ENCODE data around the gene PRR20G.
"Not testable (repeated sequence)": the region's sequence is repeated elsewhere in the genome, so short reads cannot be mapped to it uniquely, and the experiment has no call there.

PRR20G gene

DNA sequence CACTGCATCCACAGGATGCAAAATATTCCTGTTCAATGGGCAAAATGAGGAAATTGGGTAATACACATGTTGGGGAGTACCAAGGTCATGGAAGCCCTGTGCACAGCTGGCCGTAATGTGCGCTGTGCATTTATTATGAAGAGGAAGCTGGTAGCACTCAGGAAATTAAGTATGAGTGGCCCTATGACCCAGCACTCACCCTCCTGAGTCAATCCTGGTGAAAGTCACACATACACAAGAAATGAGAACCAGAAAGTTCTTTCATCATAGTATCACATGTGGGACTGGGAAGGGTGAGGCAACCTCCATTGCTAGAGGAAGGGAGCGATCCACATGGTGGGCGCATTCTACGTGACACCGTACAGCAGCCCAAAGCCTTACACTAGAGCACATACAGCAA lies 11.4 kb upstream of the PRR20G start:
- no peak for DNase-seq (ENCODE audit: low spot score)

DNA sequence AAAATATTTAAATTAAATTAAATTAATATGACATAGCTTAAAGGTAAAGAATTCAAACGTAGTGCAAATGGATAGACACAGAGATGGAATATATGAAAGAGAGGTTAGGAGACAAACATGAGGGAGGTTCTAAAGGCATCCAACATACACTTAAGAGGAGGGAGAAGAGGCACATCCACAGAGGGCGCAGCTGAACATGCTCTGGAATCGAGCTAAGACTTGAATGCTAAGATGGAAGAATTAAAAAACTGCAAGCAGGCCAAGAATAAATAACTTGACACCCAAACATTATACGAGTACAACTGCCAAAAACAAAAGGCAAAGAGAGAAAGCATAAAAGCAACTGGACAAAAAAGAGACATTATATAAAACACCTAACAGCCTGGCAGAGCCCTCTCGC lies 9.1 kb upstream of the PRR20G start:
- DNase-seq (ENCODE audit: low spot score), result no peak

GRCh38 chr3:127296166-127296565 lies 8.3 kb upstream of the PRR20G start:
- DNase-seq (ENCODE audit: low spot score), result no peak

DNA sequence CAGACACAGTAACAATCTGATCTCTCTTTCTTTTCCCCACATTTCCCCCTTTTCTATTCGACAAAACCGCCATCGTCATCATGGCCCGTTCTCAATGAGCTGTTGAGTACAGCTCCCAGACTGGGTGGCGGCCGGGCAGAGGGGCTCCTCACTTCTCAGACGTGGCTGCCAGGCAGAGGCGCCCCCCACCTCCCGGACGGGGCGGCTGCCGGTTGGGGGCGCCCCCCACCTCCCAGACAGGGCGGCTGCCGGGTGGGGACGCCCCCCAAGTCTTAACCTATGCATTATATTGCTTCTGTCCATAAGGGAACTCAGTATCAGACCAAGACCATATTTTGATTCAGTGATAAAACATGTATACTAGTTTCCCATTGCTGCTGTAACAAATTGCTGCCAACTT lies 5.8 kb upstream of the PRR20G start:
- DNase-seq (ENCODE audit: low spot score), result not testable (repeated sequence)

DNA sequence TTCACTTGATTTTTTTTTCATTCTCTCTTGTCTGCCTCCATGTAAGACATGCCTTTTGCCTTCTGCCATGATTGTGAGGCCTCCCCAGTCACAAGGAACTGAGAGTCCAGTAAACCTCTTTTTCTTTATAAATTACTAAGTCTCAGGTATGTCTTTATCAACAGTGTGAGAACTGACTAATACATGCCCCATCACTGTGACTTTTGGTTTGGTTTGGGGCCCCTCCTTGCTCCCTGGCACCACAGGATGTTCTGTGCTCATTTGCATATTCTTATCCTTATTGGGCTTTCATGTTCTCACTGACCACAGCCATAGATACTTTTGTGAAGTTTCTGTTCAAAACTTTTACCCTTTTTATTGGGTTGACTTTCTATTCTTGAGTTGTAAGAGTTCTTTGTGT lies 3.8 kb upstream of the PRR20G start:
- DNase-seq (ENCODE audit: low spot score), result no peak

- DNase-seq (ENCODE audit: low spot score), result no peak
These were observed 3.3 kb upstream of the PRR20G start for GRCh38 chr3:127291114-127291513.

DNA sequence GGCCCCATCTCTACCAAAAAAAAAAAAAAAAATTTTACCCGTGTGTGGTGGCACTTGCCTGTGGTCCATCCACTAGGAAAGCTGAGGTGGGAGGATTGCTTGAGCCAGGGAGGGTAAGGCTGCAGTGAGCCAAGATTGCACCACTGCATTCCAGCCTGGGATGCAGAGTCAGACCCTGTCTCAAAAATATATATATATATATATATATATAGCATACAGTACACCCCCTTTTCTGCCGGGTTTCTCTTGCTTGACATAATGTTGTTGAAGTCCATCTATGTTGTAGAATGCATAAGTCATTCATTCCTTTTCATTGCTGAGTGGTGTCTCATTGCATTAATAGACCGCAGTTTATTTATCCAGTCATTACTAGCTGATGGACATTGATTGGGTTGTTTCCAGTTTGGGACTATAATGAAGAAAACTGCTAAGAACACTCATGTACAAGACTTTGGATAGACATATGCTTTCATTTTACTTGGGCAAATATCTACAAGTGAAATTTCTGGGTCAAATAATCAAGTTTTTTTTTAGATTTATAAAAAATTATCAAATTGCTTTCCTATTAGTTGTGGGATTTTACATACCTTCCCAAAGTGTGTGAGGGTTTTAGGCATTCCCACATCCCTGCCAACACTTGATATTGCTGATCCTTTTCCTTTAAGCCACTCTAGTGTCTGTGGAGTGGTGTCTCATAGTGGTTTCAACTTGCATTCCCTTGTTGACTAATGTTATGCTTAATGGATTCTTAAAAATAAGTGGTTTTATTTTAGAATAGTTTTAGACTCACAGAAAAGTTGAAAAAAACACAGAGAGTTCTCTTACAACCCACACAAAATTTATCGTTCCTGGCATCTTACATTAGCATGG lies 2.1 kb upstream of the PRR20G start:
- no peak for DNase-seq (ENCODE audit: low spot score)

GRCh38 chr3:127288921-127289705 lies 1.3 kb upstream of the PRR20G start:
- no peak for DNase-seq (ENCODE audit: low spot score)

DNA sequence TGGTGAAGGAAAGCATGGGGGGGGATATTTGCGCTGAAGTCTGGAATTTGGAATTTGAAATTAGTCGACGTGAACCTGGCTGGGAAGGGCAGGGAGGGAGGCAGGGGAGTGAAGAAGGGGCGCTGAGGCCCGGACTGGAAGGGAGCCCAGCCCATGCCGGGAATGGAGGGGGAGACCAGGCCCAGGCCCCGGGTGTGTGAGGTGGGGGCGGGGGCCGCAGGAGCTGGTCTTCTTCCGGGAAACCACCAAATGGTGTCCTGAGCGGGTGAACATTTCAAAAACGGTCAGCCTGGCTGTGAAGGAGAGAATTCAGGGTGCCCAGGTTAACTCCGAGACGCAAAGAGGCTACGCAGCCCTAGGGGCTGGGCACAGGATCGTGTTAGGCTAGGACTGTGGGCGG lies 497 bp upstream of the PRR20G start:
- no peak for DNase-seq (ENCODE audit: low spot score)

GRCh38 chr3:127286571-127287140 lies 1.2 kb downstream of the PRR20G start:
- DNase-seq (ENCODE audit: low spot score), result no peak

- DNase-seq (ENCODE audit: low spot score), result no peak
These were observed 3.6 kb downstream of the PRR20G start for GRCh38 chr3:127284258-127284657.

GRCh38 chr3:127277561-127277960 lies 10.3 kb downstream of the PRR20G start:
- DNase-seq (ENCODE audit: low spot score), result no peak

DNA sequence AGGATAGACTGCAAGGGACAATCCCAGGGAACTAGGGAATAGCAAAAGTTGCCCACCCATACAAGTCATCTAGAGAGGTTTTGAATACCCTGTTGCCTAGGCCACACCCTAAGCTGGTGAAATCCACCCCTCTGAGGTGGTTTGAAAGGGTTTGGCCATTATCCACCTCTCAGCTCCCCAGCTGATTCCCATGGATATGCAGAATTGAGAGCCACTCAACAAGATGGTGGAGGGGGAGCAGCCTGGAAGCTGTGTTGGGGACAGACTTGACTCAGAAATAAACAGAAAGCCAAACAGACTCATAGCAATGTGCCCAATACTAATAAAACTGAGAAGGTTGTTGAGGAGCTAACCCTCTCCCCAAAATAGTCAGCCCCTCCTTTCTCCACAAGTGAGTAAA lies 10.9 kb downstream of the PRR20G start:
- no peak for DNase-seq (ENCODE audit: low spot score)

- no peak for DNase-seq (ENCODE audit: low spot score)
These were observed 11.4 kb downstream of the PRR20G start for GRCh38 chr3:127276396-127276795.

DNA sequence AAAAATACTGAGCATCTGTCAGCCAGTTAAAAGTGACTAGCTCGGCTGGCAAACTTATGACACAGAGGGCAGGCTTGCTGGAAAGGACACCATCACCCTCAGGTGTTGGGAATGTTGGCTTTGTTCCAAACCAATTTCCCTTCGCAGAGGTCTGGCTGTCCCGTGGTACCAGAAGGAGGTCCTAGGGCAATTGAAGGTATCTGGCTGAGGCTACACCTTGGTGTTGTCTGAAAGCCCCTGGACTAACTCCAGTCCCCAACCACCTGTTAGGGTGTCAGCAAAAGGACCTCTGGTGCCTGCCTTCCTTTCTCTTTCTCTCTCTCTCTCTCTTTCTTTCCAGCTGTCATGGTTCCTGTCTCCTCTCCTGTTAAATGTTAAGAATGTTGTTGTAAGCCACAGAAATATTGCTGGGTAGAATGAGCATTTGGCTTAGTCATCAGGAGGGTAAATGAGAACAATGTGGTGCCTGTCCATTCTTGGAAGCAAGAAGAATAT lies 12.5 kb downstream of the PRR20G start:
- DNase-seq (ENCODE audit: low spot score), result no peak

GRCh38 chr3:127274200-127274760 lies 13.6 kb downstream of the PRR20G start:
- DNase-seq (ENCODE audit: low spot score), result no peak

GRCh38 chr3:127273206-127273605 lies 14.6 kb downstream of the PRR20G start:
- no peak for DNase-seq (ENCODE audit: low spot score)

DNA sequence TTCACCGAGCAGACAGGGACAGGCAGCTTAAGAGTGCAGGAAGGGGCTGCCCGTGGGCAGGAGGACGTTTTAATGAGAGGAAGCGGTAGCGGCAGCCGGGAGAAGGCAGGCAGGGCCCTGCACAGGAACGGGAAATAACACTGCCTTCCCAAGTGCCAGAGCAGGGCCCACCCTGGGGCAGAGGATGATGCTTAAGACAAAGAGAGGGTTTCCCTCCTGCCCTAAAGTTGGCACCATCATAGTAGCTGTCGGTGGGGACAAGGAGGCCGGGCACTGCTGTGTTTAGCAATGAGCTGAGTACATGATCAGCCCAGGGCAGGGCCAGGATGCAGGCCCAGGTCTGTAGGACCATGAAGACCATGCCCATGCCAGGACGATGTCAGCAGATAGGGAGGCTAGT lies 21.7 kb downstream of the PRR20G start:
- no peak for DNase-seq (ENCODE audit: low spot score)

- DNase-seq (ENCODE audit: low spot score), result no peak
These were observed 22.3 kb downstream of the PRR20G start for GRCh38 chr3:127265581-127265981.

DNA sequence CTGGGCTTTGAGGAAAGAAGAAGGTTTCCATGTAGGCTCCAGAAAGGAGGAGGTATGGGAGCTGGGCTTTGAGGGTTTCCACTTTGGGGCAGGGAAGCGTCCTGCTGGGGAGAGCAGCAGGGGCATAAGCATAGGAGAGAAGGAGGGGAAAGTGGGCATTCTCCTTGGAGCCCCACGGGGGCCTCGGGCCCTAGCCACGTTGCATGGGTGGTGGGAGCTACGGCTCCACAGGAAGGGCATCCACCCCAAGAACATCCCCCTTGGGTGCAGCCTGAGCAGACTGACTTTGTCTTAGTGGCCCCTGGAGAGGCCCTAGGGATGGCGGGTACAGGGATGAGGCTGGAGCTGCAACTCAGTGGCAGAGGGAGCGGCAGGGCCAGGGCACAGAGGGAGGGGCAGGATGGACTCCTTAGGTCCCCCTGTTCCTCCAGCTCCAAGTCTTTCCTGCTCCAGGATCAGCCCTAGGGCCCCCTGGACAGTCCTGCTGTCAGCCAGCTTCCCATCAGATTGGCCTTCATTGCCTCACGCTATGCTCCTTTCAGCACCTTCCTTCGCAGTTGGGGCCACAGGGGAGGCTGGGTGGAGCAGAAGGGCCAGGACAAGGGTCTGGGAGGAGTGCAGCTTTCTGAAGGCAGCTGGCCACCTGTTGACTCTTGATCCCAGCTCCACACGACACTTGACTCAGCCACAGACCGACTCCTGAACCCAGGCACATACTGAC lies 22.9 kb downstream of the PRR20G start:
- DNase-seq (ENCODE audit: low spot score), result no peak

GRCh38 chr3:127264292-127264691 lies 23.6 kb downstream of the PRR20G start:
- no peak for DNase-seq (ENCODE audit: low spot score)
